ENCODE data around the gene FNDC3A. TPM values are rescaled to one million over a fixed set of nuclear protein-coding genes. Genes with fewer than 3 reads are reported as not detected.

Gene FNDC3A, protein sequence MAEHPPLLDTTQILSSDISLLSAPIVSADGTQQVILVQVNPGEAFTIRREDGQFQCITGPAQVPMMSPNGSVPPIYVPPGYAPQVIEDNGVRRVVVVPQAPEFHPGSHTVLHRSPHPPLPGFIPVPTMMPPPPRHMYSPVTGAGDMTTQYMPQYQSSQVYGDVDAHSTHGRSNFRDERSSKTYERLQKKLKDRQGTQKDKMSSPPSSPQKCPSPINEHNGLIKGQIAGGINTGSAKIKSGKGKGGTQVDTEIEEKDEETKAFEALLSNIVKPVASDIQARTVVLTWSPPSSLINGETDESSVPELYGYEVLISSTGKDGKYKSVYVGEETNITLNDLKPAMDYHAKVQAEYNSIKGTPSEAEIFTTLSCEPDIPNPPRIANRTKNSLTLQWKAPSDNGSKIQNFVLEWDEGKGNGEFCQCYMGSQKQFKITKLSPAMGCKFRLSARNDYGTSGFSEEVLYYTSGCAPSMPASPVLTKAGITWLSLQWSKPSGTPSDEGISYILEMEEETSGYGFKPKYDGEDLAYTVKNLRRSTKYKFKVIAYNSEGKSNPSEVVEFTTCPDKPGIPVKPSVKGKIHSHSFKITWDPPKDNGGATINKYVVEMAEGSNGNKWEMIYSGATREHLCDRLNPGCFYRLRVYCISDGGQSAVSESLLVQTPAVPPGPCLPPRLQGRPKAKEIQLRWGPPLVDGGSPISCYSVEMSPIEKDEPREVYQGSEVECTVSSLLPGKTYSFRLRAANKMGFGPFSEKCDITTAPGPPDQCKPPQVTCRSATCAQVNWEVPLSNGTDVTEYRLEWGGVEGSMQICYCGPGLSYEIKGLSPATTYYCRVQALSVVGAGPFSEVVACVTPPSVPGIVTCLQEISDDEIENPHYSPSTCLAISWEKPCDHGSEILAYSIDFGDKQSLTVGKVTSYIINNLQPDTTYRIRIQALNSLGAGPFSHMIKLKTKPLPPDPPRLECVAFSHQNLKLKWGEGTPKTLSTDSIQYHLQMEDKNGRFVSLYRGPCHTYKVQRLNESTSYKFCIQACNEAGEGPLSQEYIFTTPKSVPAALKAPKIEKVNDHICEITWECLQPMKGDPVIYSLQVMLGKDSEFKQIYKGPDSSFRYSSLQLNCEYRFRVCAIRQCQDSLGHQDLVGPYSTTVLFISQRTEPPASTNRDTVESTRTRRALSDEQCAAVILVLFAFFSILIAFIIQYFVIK
- 24.3 and 51.3 TPM in 2 replicates for total RNA-seq (2014; rRNA removed; shearing (Covaris generic))

DNA sequence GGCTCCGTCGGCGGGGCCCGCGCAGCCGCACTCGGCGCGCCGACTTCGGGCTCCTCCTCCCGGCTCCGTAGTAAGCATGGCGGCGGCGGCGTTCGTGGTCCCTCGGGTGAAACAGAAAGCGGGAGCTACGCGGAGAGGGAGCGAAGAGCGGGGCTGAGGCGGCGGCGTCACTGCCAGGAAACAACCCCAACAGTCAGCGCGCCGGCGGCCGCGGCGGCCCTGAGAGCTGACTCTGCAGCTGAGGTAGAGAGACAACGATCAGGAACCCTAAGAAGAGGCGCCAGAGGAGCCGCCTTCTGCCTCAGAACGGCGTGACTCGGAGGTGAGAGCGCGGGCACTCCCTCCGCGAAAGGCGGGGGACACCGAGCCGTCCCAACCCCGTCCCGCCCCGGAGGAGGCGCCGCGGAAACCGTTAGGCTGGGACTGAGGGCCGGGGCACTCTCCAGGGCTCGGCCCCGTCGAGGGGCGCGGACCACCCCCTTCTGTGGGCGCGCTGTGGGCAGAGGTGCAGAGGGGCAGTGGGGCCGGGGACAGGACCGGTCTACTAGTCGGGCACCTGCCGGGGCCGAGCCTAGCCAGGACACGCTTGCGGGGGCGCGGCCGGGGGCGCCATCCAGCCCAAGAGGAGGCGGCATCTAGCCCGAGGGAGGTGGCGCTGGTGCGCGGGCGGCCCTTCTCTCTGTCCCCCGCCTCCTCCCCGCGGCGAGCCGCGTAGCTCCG, at the start of gene FNDC3A:
Gene FNDC3A (plus strand): TSS at position 57 of the 720 bp plus-strand sequence. CDS start 30,279 bp downstream, outside the sequence.
- no peaks in the 10 kb centered on the region for H3K9me3 ChIP-seq (replicated peaks)
- H3K4me1 ChIP-seq (replicated peaks), result peaks cover 17% of the 10 kb centered on the region
- H3K27me3 ChIP-seq (replicated peaks), result no peaks in the 10 kb centered on the region
- peak within 1 kb of the TSS; percentile 97 for H3K4me3 ChIP-seq
- peak within 1 kb of the TSS; percentile 94 for H3K27ac ChIP-seq
- peak; percentile 82 to 89 for DNase-seq (ENCODE audit: low read depth in 1 of 2, low spot score in 2 of 2)
- peaks cover 8% of the 10 kb centered on the region for H3K36me3 ChIP-seq

GRCh38 chr13:48928757-48929430, 46.8 kb upstream of the FNDC3A start:
- no peak overlapping the region for H3K4me3 ChIP-seq
- no peaks in the 10 kb centered on the region for H3K9me3 ChIP-seq (replicated peaks)
- no peaks in the 10 kb centered on the region for H3K4me1 ChIP-seq (replicated peaks)
- no peaks in the 10 kb centered on the region for H3K27me3 ChIP-seq (replicated peaks)
- no peak overlapping the region for H3K27ac ChIP-seq
- no peak for DNase-seq (ENCODE audit: low read depth in 1 of 2, low spot score in 2 of 2)
- H3K36me3 ChIP-seq, result no peaks in the 10 kb centered on the region

DNA sequence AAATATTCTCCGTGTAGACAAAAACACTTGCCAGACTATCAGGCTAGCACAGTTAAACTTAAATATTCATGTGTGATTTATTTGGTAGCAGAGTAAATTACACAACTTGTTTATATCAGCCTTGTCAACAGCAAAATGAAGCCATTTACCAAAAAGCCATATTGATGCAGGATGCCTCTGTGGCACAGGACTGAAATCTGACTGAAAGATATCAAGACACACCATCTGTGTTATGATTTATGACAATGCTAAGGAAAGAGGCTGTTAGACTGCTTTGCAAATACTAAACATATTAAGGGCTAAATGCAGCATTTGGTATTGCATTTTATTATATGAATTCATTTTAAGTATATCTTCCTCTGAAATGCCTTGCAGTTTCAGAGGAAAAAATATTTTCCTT, 44.8 kb upstream of the FNDC3A start:
- Histone ChIP-seq H3K4me3 (no peak overlapping the region), H3K36me3 (no peaks in the 10 kb centered on the region), H3K9me3 (replicated peaks) (no peaks in the 10 kb centered on the region), H3K27ac (no peak overlapping the region), H3K27me3 (replicated peaks) (no peaks in the 10 kb centered on the region), H3K4me1 (replicated peaks) (no peaks in the 10 kb centered on the region)
- DNase-seq (ENCODE audit: low read depth in 1 of 2, low spot score in 2 of 2), result no peak

- Histone ChIP-seq H3K4me3 (no peak overlapping the region), H3K4me1 (replicated peaks) (no peaks in the 10 kb centered on the region), H3K36me3 (no peaks in the 10 kb centered on the region), H3K27me3 (replicated peaks) (no peaks in the 10 kb centered on the region), H3K27ac (no peak overlapping the region), H3K9me3 (replicated peaks) (0 out of 2 replicates have a peak, but pooled peaks cover 3% of the 10 kb centered on the region)
- DNase-seq (ENCODE audit: low read depth in 1 of 2, low spot score in 2 of 2), result no peak
Observed at GRCh38 chr13:48938308-48938943, 37.3 kb upstream of the FNDC3A start.

GRCh38 chr13:48939728-48940127, 36.0 kb upstream of the FNDC3A start:
- no peaks in the 10 kb centered on the region for H3K4me1 ChIP-seq (replicated peaks)
- no peak for DNase-seq (ENCODE audit: low read depth in 1 of 2, low spot score in 2 of 2)
- 0 out of 2 replicates have a peak, but pooled peaks cover 3% of the 10 kb centered on the region for H3K9me3 ChIP-seq (replicated peaks)
- H3K4me3 ChIP-seq, result no peak overlapping the region
- H3K27me3 ChIP-seq (replicated peaks), result no peaks in the 10 kb centered on the region
- H3K27ac ChIP-seq, result no peak overlapping the region
- no peaks in the 10 kb centered on the region for H3K36me3 ChIP-seq

GRCh38 chr13:48942131-48942530, 33.6 kb upstream of the FNDC3A start:
- no peaks in the 10 kb centered on the region for H3K36me3 ChIP-seq
- H3K27me3 ChIP-seq (replicated peaks), result no peaks in the 10 kb centered on the region
- no peak overlapping the region for H3K4me3 ChIP-seq
- no peaks in the 10 kb centered on the region for H3K4me1 ChIP-seq (replicated peaks)
- 0 out of 2 replicates have a peak, but pooled peaks cover 3% of the 10 kb centered on the region for H3K9me3 ChIP-seq (replicated peaks)
- DNase-seq (ENCODE audit: low read depth in 1 of 2, low spot score in 2 of 2), result no peak
- H3K27ac ChIP-seq, result no peak overlapping the region

GRCh38 chr13:48944221-48944620, 31.5 kb upstream of the FNDC3A start:
- Histone ChIP-seq H3K27ac (no peak overlapping the region), H3K9me3 (replicated peaks) (0 out of 2 replicates have a peak, but pooled peaks cover 3% of the 10 kb centered on the region), H3K36me3 (no peaks in the 10 kb centered on the region), H3K4me1 (replicated peaks) (no peaks in the 10 kb centered on the region), H3K4me3 (no peak overlapping the region), H3K27me3 (replicated peaks) (no peaks in the 10 kb centered on the region)
- no peak for DNase-seq (ENCODE audit: low read depth in 1 of 2, low spot score in 2 of 2)

- Histone ChIP-seq H3K27me3 (replicated peaks) (no peaks in the 10 kb centered on the region), H3K4me1 (replicated peaks) (0 out of 2 replicates have a peak, but pooled peaks cover 2% of the 10 kb centered on the region), H3K9me3 (replicated peaks) (0 out of 2 replicates have a peak, but pooled peaks cover 3% of the 10 kb centered on the region), H3K4me3 (no peak overlapping the region), H3K27ac (no peak overlapping the region), H3K36me3 (no peaks in the 10 kb centered on the region)
- no peak for DNase-seq (ENCODE audit: low read depth in 1 of 2, low spot score in 2 of 2)
Observed at GRCh38 chr13:48945626-48946025, 30.1 kb upstream of the FNDC3A start.

DNA sequence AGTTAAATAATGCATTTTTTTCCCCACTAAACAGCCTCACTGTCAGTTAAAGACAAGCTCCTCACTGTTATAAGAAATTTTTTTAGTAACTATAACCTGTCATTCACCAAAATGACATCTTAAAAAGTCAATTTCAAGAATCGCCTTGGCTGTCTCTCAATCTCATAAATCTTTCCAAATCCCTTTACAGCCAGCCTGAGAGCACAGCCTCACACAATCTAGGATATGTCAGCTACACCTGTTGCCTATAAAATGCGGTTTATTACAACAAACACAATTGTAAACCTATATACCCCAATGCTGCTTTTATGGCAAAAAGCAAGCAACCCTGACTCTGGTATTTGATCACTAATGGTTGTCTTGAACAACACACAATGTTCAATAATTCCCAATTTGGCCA, 29.5 kb upstream of the FNDC3A start:
- 0 out of 2 replicates have a peak, but pooled peaks cover 3% of the 10 kb centered on the region for H3K4me1 ChIP-seq (replicated peaks)
- H3K27me3 ChIP-seq (replicated peaks), result no peaks in the 10 kb centered on the region
- H3K36me3 ChIP-seq, result no peaks in the 10 kb centered on the region
- 0 out of 2 replicates have a peak, but pooled peaks cover 3% of the 10 kb centered on the region for H3K9me3 ChIP-seq (replicated peaks)
- no peak overlapping the region for H3K27ac ChIP-seq
- H3K4me3 ChIP-seq, result no peak overlapping the region
- DNase-seq (ENCODE audit: low read depth in 1 of 2, low spot score in 2 of 2), result no peak

DNA sequence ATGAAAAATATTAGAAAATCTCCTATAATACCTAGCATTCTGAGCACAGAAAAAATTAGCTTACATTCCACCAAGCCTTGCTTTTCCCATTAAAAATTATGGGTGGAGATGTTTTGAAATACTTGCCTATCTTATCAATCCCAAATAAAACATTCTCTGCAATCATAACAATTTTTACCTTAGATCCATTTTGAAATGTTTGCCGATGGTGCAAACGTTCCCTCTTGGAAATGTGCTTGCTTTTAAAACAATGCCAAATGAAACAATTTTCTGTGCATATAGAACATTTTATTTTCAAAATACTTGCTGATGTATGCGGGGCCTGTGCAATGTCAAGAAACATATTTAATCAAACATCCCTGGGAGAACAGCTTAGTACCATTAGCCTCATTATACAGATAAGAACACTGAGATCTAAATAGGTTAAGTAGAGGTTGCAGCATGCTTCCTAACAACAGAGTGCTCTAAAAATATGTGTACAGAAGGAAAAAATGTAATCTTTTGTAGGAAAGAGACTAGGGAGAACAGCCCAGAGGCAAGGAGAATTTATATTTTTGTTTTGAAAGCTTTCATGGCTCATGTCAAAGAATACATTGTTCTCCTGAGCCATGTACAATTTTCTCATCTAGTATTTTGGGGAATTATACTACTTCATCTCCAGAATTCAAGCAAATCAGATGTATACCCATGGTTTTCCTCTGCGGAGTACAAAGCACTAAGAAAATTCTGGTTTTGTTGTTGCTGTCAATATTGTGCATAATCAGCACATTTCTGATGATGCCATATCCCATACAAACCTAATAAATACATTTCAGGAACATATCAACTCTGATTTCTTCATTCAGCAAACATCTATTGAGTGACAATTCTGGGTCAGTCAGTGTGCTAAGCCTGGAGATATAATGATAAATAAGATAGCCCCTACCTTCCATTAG, 25.9 kb upstream of the FNDC3A start:
- H3K27me3 ChIP-seq (replicated peaks), result no peaks in the 10 kb centered on the region
- H3K27ac ChIP-seq, result no peak overlapping the region
- H3K36me3 ChIP-seq, result no peaks in the 10 kb centered on the region
- no peaks in the 10 kb centered on the region for H3K9me3 ChIP-seq (replicated peaks)
- peaks cover 8% of the 10 kb centered on the region for H3K4me1 ChIP-seq (replicated peaks)
- no peak for DNase-seq (ENCODE audit: low read depth in 1 of 2, low spot score in 2 of 2)
- H3K4me3 ChIP-seq, result no peak overlapping the region

GRCh38 chr13:48950501-48950875, 25.2 kb upstream of the FNDC3A start:
- DNase-seq (ENCODE audit: low read depth in 1 of 2, low spot score in 2 of 2), result no peak
- no peaks in the 10 kb centered on the region for H3K9me3 ChIP-seq (replicated peaks)
- peaks cover 8% of the 10 kb centered on the region for H3K4me1 ChIP-seq (replicated peaks)
- no peak overlapping the region for H3K4me3 ChIP-seq
- no peaks in the 10 kb centered on the region for H3K27me3 ChIP-seq (replicated peaks)
- no peaks in the 10 kb centered on the region for H3K36me3 ChIP-seq
- no peak overlapping the region for H3K27ac ChIP-seq
